SK-N-SH (cell line): ENCODE data around the gene ILF3. TPM values are rescaled to one million over a fixed set of nuclear protein-coding genes. Genes with fewer than 3 reads are reported as not detected.
"Not testable (repeated sequence)": the region's sequence is repeated elsewhere in the genome, so short reads cannot be mapped to it uniquely, and the experiment has no call there.

Experiments
- CTCF ChIA-PET: fragments of 300-600, 350-600 bp; formaldehyde crosslinking; extraction: SDS; loops from one replicate; lab custom pipeline; 2021; lab: Yijun Ruan, JAX
- POLR2A ChIA-PET: fragments of 350-600 bp; sonication (Branson Sonifier 250); formaldehyde crosslinking; extraction: SDS; loops from one replicate; lab custom pipeline; 2020; ENCODE audit warnings: antibody characterized with exemption, inconsistent platforms; lab: Yijun Ruan, JAX
- DNase-seq: peaks from one replicate; pipeline ENCODE4 v3.0.0; 2012
- H2AFZ ChIP-seq: fragments of 200-600 bp; sonication (generic); 2 replicates; pipeline ENCODE4 v1.8.1; 2016; ENCODE audit warnings: antibody characterized with exemption, mild to moderate bottlenecking, low read depth
- H3F3A ChIP-seq: fragments of 200-600 bp; sonication (generic); replicated peaks from 2 replicates; pipeline ENCODE3; 2016; ENCODE audit warnings: antibody characterized with exemption, mild to moderate bottlenecking; ENCODE audit not compliant: insufficient read depth
- H3K27ac ChIP-seq, 2 experiments: fragments of 200-500 bp in 1 of 2; fragments of 200-600 bp in 1 of 2; sonication (Bioruptor generic) in 1 of 2; sonication (generic), shearing (Covaris generic) in 1 of 2; 2 replicates each; pipeline versions ENCODE4 v1.5.1 to v1.6.1; 2014 to 2016; ENCODE audit warnings: low read depth in 2 of 2, inconsistent platforms in 1 of 2, low read length in 1 of 2, mild to moderate bottlenecking in 1 of 2, mixed read lengths in 1 of 2
- H3K27me3 ChIP-seq: fragments of 200-600 bp; sonication (generic), shearing (Covaris generic); 2 replicates; pipeline ENCODE4 v1.6.1; 2016; ENCODE audit warnings: mixed run types; ENCODE audit not compliant: insufficient read depth
- H3K36me3 ChIP-seq, 2 experiments: fragments of 200-500 bp in 1 of 2; fragments of 200-600 bp in 1 of 2; sonication (Bioruptor generic) in 1 of 2; sonication (generic) in 1 of 2; replicated peaks in 1 of 2; 2 replicates each; pipeline versions ENCODE3 to v1.5.1; 2014 to 2016; ENCODE audit warnings: low read length in 1 of 2, mild to moderate bottlenecking in 1 of 2; ENCODE audit not compliant: insufficient read depth in 2 of 2, control insufficient read depth in 1 of 2
- H3K4me1 ChIP-seq, 2 experiments: fragments of 200-500 bp in 1 of 2; fragments of 200-600 bp in 1 of 2; sonication (Bioruptor generic) in 1 of 2; sonication (generic), shearing (Covaris generic) in 1 of 2; 2 replicates each; pipeline versions ENCODE4 v1.5.1 to v1.6.1; 2014 to 2016; ENCODE audit warnings: low read depth in 1 of 2, low read length in 1 of 2, mixed run types in 1 of 2; ENCODE audit not compliant: insufficient read depth in 2 of 2, control insufficient read depth in 1 of 2
- H3K4me2 ChIP-seq: fragments of 200-600 bp; sonication (generic), shearing (Covaris generic); 2 replicates; pipeline ENCODE4 v1.6.1; 2017; ENCODE audit warnings: mixed run types
- H3K4me3 ChIP-seq, 2 experiments: fragments of 200-500 bp in 1 of 2; fragments of 200-600 bp in 1 of 2; sonication (Bioruptor generic) in 1 of 2; sonication (generic), shearing (Covaris generic) in 1 of 2; 2 replicates each; pipeline versions ENCODE4 v1.5.1 to v1.8.1; 2014 to 2016; ENCODE audit warnings: low read depth in 2 of 2, inconsistent platforms in 1 of 2, low read length in 1 of 2, mild to moderate bottlenecking in 1 of 2, mixed read lengths in 1 of 2, moderate library complexity in 1 of 2
- H3K79me2 ChIP-seq: fragments of 200-600 bp; sonication (generic); 2 replicates; pipeline ENCODE4 v1.8.1; 2017; ENCODE audit warnings: mild to moderate bottlenecking; ENCODE audit not compliant: insufficient read depth
- H3K9ac ChIP-seq: fragments of 200-600 bp; sonication (generic); 2 replicates; pipeline ENCODE4 v1.6.1; 2017; ENCODE audit warnings: mixed run types
- H3K9me2 ChIP-seq: fragments of 200-600 bp; sonication (generic); 2 replicates; pipeline ENCODE4 v1.6.1; 2017; ENCODE audit warnings: mixed run types
- H3K9me3 ChIP-seq: fragments of 200-600 bp; sonication (generic); 2 replicates; pipeline ENCODE4 v1.6.1; 2017; ENCODE audit warnings: mixed run types, mild to moderate bottlenecking, moderate library complexity
- H4K20me1 ChIP-seq: fragments of 200-600 bp; sonication (generic); 2 replicates; pipeline ENCODE4 v1.6.1; 2017; ENCODE audit warnings: mild to moderate bottlenecking, mixed run types; ENCODE audit not compliant: insufficient read depth
- CHD2 ChIP-seq: fragments of 150-350 bp; IDR thresholded peaks from 2 replicates; pipeline ENCODE4 v1.6.1; 2018; ENCODE audit warnings: low read length; ENCODE audit not compliant: partially characterized antibody
- ELF1 ChIP-seq: IDR thresholded peaks from 2 replicates; pipeline ENCODE4 v1.4.0; 2012
- EZH2phosphoT487 ChIP-seq: fragments of 200-600 bp; sonication (generic); IDR thresholded peaks from 2 replicates; pipeline ENCODE4 v1.6.1; 2017; ENCODE audit warnings: low read depth, mixed run types, mild to moderate bottlenecking, antibody characterized with exemption, moderate library complexity, borderline replicate concordance
- FOSL2 ChIP-seq: IDR thresholded peaks from 2 replicates; pipeline ENCODE4 v1.4.0; 2012; ENCODE audit warnings: low read depth, mild to moderate bottlenecking, moderate library complexity, borderline replicate concordance
- JUND ChIP-seq: IDR thresholded peaks from 2 replicates; pipeline ENCODE4 v1.4.0; 2012
- NRF1 ChIP-seq: IDR thresholded peaks from 2 replicates; pipeline ENCODE4 v1.6.1; 2012; ENCODE audit warnings: low read depth, mild to moderate bottlenecking, low read length
- RXRA ChIP-seq: IDR thresholded peaks from 2 replicates; pipeline ENCODE4 v1.4.0; 2012; ENCODE audit warnings: low read depth, mild to moderate bottlenecking, borderline replicate concordance
- TCF12 ChIP-seq: IDR thresholded peaks from 2 replicates; pipeline ENCODE4 v1.4.0; 2012
- TEAD4 ChIP-seq: IDR thresholded peaks from 2 replicates; pipeline ENCODE4 v1.4.0; 2012; ENCODE audit warnings: mild to moderate bottlenecking, borderline replicate concordance; ENCODE audit not compliant: insufficient read depth
- WGBS: methylation state at CpG from one replicate; pipeline ENCODE4 v1.1.6; 2017; ENCODE audit warnings: low lambda C conversion rate; 5-methylcytosine and 5-hydroxymethylcytosine counted together
- polyA plus RNA-seq, 3 experiments: library from polyadenylated mRNA; depleted of rRNA; stranded (reverse); fragments of >200 nt; gene quantifications; 2 replicates each; pipeline ENCODE4 v1.2.3, GENCODE V29; 2012
- TF ChIP-seq, protein P1 (sequence below): fragments of 200-600 bp; sonication (generic); IDR thresholded peaks from 2 replicates; pipeline ENCODE4 v1.6.1; 2017; ENCODE audit warnings: antibody characterized with exemption, mild to moderate bottlenecking, moderate library complexity
- TF ChIP-seq, protein P2 (sequence below): IDR thresholded peaks from 2 replicates; pipeline ENCODE4 v1.4.0; 2012; ENCODE audit warnings: low read depth, borderline replicate concordance
- TF ChIP-seq, protein P3 (sequence below): IDR thresholded peaks from 2 replicates; pipeline ENCODE4 v1.4.0; 2012; ENCODE audit warnings: low read depth
- TF ChIP-seq, protein P4 (sequence below): fragments of 150-350 bp; IDR thresholded peaks from 2 replicates; pipeline ENCODE4 v1.6.1; 2016; ENCODE audit warnings: mild to moderate bottlenecking, low read depth, low read length

Gene ILF3
- polyA plus RNA-seq, 1 of the 3 experiments (the other 2 are of a cell fraction): 229 TPM

DNA sequence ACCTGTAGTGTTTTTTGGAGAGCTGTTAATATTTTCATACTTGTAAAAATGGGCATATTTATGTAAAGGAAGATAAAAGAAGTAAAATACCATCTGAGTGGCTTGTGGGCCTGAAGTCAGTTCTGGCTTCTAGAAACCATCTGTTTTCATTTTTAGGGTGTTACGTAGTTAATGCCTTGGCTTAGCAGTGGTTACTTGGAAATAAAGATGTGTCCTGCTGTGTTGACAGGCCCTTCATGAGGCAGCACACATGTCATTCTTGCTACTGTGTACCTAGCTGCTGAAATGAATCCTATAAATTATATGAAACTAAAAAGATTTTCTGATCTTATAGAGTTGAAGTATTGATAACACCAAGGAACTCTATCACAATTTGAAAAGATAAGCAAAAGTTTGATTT lies 16.0 kb downstream of the ILF3 start:
- H3K9me2 ChIP-seq: no peaks in the 10 kb centered on the region
- no peak overlapping the region for H3K4me3 ChIP-seq
- H3K9ac ChIP-seq: no peak overlapping the region
- TF ChIP-seq ELF1 (no peak), NRF1 (no peak), TCF12 (no peak), CHD2 (no peak)
- TF ChIP-seq, protein P1, sequence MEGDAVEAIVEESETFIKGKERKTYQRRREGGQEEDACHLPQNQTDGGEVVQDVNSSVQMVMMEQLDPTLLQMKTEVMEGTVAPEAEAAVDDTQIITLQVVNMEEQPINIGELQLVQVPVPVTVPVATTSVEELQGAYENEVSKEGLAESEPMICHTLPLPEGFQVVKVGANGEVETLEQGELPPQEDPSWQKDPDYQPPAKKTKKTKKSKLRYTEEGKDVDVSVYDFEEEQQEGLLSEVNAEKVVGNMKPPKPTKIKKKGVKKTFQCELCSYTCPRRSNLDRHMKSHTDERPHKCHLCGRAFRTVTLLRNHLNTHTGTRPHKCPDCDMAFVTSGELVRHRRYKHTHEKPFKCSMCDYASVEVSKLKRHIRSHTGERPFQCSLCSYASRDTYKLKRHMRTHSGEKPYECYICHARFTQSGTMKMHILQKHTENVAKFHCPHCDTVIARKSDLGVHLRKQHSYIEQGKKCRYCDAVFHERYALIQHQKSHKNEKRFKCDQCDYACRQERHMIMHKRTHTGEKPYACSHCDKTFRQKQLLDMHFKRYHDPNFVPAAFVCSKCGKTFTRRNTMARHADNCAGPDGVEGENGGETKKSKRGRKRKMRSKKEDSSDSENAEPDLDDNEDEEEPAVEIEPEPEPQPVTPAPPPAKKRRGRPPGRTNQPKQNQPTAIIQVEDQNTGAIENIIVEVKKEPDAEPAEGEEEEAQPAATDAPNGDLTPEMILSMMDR: no peak
- TF ChIP-seq, protein P2, sequence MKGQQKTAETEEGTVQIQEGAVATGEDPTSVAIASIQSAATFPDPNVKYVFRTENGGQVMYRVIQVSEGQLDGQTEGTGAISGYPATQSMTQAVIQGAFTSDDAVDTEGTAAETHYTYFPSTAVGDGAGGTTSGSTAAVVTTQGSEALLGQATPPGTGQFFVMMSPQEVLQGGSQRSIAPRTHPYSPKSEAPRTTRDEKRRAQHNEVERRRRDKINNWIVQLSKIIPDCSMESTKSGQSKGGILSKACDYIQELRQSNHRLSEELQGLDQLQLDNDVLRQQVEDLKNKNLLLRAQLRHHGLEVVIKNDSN: no peak
- TF ChIP-seq, protein P3, sequence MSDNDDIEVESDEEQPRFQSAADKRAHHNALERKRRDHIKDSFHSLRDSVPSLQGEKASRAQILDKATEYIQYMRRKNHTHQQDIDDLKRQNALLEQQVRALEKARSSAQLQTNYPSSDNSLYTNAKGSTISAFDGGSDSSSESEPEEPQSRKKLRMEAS: no peak
- H4K20me1 ChIP-seq: peaks cover 98% of the 10 kb centered on the region
- H3K9me3 ChIP-seq: no peaks in the 10 kb centered on the region
- H3F3A ChIP-seq: peaks cover 8% of the 10 kb centered on the region
- peaks cover 30 to 67% of the 10 kb centered on the region in 2 experiments for H3K36me3 ChIP-seq
- H3K27me3 ChIP-seq: no peaks in the 10 kb centered on the region
- no peak for DNase-seq
- WGBS: 72% methylated on average over 1 of the region's 1 CpG
- H3K79me2 ChIP-seq: peaks cover 100% of the 10 kb centered on the region
- H3K4me2 ChIP-seq: no peak overlapping the region
- H2AFZ ChIP-seq: no peak overlapping the region
- CTCF ChIA-PET: interaction anchor here (1.2 to 2.3 kb wide), 4 partner anchors 8 to 89 kb away, joined by 4 to 14 read pairs (median 7); no protein-coding TSS in a partner anchor
- POLR2A ChIA-PET: no interaction called here
- no peaks in the 10 kb centered on the region for H3K4me1 ChIP-seq
- H3K27ac ChIP-seq: no peak overlapping the region

DNA sequence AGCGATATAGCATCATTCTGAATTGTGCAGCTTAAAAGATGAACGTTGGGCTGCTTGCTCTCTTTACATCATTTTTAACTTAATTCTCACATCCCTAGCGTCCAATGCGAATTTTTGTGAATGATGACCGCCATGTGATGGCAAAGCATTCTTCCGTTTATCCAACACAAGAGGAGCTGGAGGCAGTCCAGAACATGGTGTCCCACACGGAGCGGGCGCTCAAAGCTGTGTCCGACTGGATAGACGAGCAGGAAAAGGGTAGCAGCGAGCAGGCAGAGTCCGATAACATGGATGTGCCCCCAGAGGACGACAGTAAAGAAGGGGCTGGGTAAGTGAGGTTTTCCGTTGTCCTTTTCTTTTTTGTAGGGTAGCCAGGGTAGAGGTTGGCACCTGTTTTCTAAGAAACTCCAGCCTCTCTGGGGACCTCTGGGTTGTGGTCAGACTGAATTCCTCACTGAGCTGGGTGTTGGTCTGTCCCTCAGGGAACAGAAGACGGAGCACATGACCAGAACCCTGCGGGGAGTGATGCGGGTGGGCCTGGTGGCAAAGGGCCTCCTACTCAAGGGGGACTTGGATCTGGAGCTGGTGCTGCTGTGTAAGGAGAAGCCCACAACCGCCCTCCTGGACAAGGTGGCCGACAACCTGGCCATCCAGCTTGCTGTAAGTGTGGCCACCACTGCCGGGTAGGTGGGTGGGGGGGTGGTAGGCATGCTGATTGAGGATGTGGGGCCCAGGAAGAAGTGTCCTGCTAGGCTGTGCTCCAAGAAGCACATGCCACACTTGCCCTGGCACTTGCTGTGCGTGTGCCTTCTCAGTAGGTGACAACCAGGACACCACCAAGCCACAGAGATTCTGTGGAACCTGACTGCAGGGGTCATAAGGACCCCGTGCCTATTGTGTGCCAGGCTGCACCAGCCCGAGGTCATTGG lies 17.0 kb downstream of the ILF3 start:
- CTCF ChIA-PET: interaction anchor here (0.6 to 4.0 kb wide), 7 partner anchors 9 to 187 kb away, joined by 3 to 15 read pairs (median 5); no protein-coding TSS in a partner anchor
- TF ChIP-seq RXRA: no peak
- TF ChIP-seq EZH2phosphoT487: no peak
- no peak for TF ChIP-seq FOSL2
- TF ChIP-seq, protein P4, sequence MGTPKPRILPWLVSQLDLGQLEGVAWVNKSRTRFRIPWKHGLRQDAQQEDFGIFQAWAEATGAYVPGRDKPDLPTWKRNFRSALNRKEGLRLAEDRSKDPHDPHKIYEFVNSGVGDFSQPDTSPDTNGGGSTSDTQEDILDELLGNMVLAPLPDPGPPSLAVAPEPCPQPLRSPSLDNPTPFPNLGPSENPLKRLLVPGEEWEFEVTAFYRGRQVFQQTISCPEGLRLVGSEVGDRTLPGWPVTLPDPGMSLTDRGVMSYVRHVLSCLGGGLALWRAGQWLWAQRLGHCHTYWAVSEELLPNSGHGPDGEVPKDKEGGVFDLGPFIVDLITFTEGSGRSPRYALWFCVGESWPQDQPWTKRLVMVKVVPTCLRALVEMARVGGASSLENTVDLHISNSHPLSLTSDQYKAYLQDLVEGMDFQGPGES: no peak
- no peak for TF ChIP-seq JUND
- no peak for TF ChIP-seq TEAD4
- Histone ChIP-seq H3K9me2 (no peaks in the 10 kb centered on the region), H3K79me2 (peaks cover 100% of the 10 kb centered on the region), H3K27ac (no peak overlapping the region), H3K27me3 (no peaks in the 10 kb centered on the region), H3K9me3 (no peaks in the 10 kb centered on the region), H3F3A (peaks cover 8% of the 10 kb centered on the region), H3K4me3 (no peak overlapping the region), H3K9ac (no peak overlapping the region), H4K20me1 (peaks cover 98% of the 10 kb centered on the region), H3K4me2 (no peak overlapping the region), H2AFZ (no peak overlapping the region), H3K4me1 (no peaks in the 10 kb centered on the region), H3K36me3 (peaks cover 31 to 74% of the 10 kb centered on the region in 2 experiments)
- 93% methylated on average over 19 of the region's 24 CpGs for WGBS
- DNase-seq: no peak
- POLR2A ChIA-PET: no interaction called here

DNA sequence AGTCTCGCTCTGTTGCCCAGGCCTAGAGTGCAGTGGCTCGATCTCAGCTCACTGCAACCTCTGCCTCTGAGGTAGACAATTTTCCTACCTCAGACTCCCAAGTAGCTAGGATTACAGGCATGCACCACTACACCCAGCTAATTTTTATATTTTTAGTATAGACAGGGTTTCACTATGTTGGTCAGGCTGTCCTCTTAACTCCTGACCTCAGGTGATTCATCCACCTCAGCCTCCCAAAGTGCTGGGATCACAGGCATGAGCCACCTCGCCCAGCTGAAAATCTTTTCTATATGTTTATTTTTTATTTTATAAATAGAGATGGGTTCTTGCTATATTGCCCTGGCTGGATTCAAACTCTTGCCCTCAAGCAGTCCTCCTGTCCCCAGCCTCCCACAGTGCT lies 17.8 kb downstream of the ILF3 start:
- CTCF ChIA-PET: interaction anchor here (1.0 to 4.0 kb wide), 5 partner anchors 14 to 91 kb away, joined by 3 to 15 read pairs (median 6); no protein-coding TSS in a partner anchor

More for the DNA sequence above, 17.8 kb downstream of the ILF3 start:
- H3K9ac ChIP-seq, H3K4me2 ChIP-seq, H3F3A ChIP-seq, H3K27ac ChIP-seq, H3K4me1 ChIP-seq, H2AFZ ChIP-seq, H3K9me2 ChIP-seq, H3K4me3 ChIP-seq, POLR2A ChIA-PET, H3K27me3 ChIP-seq, DNase-seq, H3K9me3 ChIP-seq: not testable (repeated sequence)
- H4K20me1 ChIP-seq: peaks cover 97% of the 10 kb centered on the region
- H3K79me2 ChIP-seq: peaks cover 98% of the 10 kb centered on the region
- 95% methylated on average over 3 of the region's 3 CpGs for WGBS
- peaks cover 29 to 74% of the 10 kb centered on the region in 2 experiments for H3K36me3 ChIP-seq
